DMS79 treated with DMSO at 0.1 percent for 48 hours (cell line): ENCODE data around the gene C19orf73.
"Not testable (repeated sequence)": the region's sequence is repeated elsewhere in the genome, so short reads cannot be mapped to it uniquely, and the experiment has no call there.

ENCODE experiments used
- DNase-seq: peaks from one replicate; lab custom pipeline; 2025; lab: John Stamatoyannopoulos, UW

C19orf73 gene

DNA sequence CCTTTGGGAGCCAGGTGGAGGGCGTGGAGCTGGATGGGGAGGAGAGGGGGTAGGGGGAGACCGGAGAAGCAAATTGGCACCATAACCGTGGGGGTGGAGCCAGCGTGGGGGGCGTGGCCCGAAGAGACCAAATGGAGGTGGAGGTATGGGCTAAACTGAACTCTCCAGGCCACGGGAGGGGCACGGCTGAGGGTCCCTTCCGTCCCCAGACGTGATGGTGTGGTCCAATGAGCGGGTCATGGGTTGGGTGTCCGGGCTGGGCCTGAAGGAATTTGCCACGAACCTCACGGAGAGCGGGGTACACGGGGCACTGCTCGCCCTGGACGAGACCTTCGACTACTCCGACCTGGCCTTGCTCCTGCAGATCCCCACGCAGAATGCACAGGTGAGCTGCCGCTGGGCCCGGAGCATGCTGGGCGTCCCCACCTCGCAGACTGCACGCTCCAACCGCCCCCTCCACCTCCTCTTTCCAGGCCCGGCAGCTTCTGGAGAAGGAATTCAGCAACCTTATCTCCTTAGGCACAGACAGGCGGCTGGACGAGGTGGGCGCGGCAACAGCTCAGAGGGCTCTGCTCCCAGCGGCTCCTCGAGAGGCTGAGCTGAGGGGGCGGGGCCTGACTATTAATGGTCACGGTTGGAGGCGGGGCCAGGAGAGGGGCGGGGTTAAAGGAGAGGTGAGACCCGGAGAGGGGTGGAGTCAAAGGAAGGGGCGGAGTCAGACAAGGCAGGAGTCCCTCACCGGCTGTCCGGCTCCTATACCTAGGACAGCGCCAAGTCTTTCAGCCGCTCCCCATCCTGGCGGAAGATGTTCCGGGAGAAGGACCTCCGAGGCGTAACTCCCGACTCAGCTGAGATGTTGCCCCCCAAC, 30.1 kb upstream of the C19orf73 start:
- peak; percentile 87 for DNase-seq

DNA sequence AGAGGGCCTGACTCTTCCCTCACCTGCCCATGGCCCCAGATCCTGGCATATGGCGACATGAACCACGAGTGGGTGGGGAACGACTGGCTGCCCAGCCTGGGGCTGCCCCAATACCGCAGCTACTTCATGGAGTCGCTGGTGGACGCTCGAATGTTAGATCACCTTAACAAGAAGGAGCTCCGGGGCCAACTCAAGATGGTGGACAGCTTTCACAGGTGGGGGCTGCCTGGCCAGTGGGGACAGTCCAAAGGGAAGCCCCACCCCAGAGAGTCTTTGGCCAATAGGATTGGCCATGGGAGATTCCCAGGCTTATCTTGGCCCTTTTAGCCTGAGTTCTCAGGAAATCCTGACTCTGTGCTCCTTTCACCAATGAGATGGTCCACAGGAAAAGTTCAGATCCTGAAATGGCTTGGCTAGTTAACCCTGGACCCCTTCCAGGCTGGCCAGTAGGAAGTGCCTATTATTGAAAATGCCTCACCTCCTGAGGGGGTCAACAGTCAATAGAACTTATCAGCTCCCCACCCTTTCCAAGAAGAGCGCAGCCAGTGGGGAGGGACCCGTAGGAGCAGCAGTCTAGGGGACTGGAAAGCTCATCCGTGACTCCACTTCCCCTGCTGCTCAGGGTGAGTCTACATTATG, 29.2 kb upstream of the C19orf73 start:
- no peak for DNase-seq

GRCh38 chr19:49146408-49146770, 27.4 kb upstream of the C19orf73 start:
- not testable (repeated sequence) for DNase-seq

GRCh38 chr19:49145573-49146407, 26.8 kb upstream of the C19orf73 start:
- no peak for DNase-seq

GRCh38 chr19:49142866-49143335, 24.0 kb upstream of the C19orf73 start:
- DNase-seq: no peak

GRCh38 chr19:49141352-49141751, 22.4 kb upstream of the C19orf73 start:
- DNase-seq: no peak

- no peak for DNase-seq
Observed at GRCh38 chr19:49140951-49141350, 22.0 kb upstream of the C19orf73 start.

DNA sequence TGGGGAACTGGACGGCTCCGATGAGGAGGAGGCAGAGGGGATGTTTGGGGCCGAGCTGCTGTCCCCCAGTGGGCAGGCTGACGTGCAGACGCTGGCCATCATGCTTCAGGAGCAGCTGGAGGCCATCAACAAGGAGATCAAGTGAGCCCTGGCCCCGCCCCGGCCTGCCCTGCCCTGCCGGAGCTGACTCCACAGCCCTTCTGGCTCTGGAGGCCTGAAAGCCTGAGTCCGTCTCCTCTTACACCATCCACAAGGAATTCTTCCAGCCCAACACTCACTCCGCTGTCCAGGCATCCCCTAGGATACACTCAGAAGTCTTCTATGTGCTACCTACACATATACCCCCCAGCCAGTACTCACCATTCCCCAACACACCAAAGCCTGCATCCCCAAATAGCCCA, 17.8 kb upstream of the C19orf73 start:
- DNase-seq: no peak

DNA sequence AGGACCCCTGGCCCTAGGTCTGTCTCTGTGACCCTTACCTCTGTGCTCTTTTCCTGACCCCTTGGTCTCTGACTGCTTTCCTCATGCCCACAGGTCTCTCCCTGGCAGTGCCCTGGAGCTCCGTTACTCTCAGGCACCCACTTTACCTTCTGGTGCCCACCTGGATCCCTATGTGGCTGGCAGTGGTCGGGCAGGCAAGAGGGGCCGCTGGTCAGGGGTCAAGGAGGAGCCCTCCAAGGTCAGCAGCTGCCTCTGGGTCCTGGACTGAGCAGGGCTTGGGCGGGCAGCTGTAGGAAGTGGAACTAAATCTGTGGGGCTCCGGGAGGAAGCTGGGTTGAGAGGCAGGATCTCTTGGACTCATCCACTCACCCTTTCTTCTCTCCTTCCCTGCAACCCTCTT, 16.7 kb upstream of the C19orf73 start:
- DNase-seq: no peak

DNA sequence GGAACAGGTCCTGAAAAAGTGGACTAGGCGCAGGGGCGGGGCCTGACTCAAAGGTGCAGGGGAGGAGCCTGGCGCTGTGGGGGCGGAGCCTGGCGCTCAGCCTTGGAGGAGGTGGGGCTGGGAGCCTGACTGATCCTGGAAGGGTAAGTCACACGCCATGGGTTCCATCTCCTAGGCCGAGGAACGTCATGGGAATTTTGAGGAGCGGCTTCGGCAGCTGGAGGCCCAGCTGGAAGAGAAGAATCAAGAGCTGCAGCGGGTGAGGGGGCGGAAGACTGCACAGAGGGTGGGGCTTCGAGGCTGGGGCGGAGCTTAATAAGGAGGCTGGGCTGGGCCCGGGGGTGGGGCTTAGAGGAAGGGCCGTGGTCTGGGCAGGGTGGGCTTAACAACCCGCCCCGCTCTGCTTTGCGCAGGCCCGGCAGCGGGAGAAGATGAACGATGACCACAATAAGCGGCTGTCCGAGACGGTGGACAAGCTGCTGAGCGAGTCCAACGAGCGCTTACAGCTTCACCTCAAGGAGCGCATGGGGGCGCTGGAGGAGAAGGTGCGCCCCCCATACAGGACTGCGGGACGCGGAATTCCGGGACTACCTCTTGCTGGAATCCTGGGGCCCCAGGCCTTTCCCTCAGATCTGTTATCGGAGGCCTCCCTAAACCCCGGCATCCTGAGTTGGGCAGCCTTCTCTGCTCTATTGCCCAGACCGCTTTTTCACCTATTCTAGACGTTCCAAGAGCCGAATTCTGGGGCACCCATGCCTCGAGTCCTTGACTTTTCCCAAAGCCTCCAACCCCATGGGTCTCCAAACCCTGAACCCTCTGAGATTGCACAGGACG, 14.9 kb upstream of the C19orf73 start:
- no peak for DNase-seq

- DNase-seq: no peak
Observed at GRCh38 chr19:49132974-49133609, 14.1 kb upstream of the C19orf73 start.

DNA sequence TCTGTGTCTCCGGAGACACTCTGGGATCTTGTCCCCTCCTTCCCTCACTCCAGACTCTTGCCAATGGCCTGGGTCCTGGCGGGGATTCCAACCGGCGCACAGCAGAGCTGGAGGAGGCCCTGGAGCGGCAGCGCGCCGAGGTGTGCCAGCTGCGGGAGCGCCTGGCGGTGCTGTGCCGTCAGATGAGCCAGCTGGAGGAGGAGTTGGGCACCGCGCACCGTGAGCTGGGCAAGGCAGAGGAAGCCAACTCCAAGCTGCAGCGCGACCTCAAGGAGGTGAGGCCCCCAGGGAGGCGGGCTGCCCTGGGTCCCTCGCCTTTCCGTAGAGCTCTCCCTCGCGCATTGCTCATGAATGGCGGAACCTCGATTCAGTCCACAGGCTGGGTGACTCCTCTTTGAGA, 11.4 kb upstream of the C19orf73 start:
- no peak for DNase-seq

- DNase-seq: no peak
Observed at GRCh38 chr19:49129238-49129583, 10.3 kb upstream of the C19orf73 start.

DNA sequence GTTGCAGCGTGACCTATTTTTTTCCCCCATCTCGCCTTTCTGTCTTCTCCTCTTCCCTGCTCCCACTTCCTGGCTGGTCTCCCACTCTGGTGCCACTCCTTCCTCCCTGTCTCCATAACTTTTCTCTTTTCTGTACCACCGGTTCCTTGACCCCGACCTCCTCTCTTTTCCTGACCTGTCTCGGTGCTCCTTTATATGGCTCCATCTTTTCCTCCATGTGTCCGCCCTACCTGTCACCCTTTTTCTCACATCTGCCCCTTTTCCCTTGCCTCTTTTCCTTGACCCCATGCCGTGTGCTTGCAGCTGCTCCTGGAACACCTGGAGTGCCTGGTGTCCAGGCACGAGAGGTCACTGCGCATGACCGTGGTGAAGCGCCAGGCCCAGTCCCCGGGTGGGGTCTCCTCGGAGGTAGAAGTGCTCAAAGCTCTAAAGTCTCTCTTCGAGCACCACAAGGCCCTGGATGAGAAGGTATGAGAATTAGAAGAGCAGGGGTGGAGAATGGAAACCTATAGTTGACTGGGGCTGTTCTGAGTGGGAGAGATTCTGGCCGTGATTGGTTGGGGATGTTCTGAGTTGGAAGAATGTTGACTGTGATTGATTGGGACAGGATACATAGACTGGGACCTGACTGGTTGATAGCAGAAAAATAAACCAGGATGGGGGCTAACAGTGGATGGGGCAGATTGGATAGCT, 9.7 kb upstream of the C19orf73 start:
- DNase-seq: no peak

DNA sequence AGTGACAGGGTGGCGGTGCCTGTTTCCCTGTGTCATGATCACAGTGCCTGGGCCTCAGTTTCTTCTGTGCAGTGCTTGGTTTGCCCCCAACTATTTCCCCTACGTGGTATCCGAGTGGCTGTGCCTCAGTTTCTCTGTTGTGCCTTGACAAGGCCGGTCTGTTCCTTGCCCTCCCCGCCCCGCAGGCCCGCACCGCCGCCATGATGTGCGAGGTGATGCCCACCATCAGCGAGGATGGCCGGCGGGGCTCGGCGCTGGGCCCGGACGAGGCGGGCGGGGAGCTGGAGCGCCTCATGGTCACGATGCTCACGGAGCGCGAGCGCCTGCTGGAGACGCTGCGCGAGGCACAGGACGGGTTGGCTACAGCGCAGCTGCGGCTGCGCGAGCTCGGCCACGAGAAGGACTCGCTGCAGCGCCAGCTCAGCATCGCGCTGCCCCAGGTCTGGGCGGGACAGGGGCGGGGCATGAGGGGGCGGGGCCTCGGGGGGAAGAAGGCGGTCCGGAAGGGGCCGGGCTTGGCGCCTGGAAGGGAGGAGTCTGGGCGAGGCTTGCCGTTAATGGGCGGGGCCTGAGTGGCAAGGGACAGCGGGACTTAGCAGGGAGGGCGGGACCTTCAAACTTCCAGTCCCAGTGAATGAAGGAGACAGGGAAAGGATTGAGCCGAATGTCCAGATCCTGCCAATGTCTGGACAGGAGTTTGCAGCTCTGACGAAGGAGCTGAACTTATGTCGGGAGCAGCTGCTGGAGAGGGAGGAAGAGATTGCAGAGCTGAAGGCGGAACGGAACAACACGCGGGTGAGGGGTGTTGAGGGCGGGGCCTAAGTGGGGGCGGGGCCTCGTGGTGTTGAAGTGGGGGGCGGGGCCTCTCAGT, 9.0 kb upstream of the C19orf73 start:
- peak; percentile 94 for DNase-seq

- not testable (repeated sequence) for DNase-seq
Observed at GRCh38 chr19:49127225-49127624, 8.3 kb upstream of the C19orf73 start.

DNA sequence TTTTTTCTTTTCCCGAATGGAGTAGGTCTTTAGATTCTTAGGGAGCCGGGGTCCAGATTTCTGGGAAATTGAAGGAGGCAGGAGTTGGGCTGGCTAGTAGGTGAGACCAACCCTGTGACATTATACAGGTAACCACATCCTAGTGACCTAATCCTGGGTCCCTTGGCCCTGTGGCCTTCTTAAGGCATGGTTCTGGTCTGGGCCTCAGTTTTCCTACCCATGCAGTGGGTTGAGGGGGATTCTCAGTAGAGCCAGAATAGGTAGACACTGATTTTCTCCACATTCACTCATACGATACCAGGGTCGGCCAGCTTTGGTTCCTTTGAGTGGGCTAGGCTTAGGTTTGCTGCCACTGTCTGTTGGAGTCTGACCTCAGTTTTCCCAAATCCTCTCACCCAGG, 7.6 kb upstream of the C19orf73 start:
- DNase-seq: no peak

DNA sequence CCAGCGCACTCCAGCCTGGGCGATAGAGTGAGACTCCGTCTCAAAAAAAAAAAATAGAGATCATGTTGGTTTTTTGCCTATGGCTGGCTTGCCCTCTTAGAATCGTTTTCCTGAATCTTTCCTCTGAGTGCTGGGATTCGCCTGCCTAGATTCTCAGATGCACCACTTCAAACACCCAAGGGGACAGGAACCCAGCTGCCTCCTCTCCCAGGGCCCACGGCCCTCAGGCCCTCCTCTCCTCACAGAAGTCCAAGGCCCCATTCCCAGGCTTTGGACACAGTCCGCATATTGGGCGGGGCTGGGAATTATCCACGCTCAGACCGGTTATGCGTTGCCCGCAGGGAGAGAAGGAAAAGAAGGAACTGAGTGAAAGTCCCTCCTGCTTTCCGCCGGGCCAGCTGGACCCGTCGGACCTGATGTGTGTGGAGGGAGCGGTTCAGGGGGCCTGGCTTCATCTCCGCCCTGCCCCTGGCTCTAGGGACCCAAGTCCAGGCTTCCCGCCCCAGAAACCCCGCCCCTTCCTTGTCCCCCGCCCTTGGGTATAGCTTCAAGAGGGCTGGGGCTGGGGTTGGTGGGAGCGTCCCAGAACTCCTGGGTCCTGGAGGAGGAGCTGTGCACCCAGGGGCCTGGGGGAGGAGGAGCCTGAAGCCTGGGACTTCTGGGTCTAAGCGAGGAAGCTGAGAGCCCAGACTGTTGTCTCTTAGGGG, 6.2 kb upstream of the C19orf73 start:
- DNase-seq: no peak

DNA sequence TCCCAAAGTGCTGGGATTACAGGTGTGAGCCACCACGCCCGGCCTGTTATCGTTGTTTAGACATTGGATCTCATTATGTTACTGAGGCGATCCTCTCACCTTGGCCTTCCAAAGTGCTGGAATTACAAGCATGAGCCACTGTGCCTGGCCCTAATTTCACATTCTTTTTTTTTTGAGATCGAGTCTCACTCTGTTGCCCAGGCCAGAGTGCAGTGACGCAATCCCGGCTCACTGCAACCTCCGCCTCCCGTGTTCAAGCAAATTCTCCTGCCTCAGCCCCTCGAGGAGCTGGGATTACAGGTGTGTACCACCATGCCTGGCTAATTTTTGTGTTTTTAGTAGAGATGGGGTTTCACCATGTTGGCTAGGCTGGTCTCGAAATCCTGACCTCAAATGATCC, 4.3 kb upstream of the C19orf73 start:
- DNase-seq: not testable (repeated sequence)
